Subcutaneous adipose tissue (tissue), 4 donors: ENCODE measurements around the gene MBD1. TPM values are rescaled to one million over a fixed set of nuclear protein-coding genes. Genes with fewer than 3 reads are reported as not detected.

ENCODE experiments used
- CTCF ChIP-seq: fragments of 450-650 bp; IDR thresholded peaks from one replicate; pipeline ENCODE4 v1.5.1; 2016; ENCODE audit warnings: low read depth, mild to moderate bottlenecking, control low read depth, antibody characterized with exemption, moderate library complexity
- total RNA-seq, 4 donors: library from RNA; depleted of rRNA; stranded (reverse); fragments of >200 nt; gene quantifications; one replicate each; pipeline ENCODE4 v1.1.0, GENCODE V29; 2016

MBD1 gene
- total RNA-seq, 4 donors from 2014 or later, result 42.6 to 71.0 (median 49.7) TPM

- no peak for TF ChIP-seq CTCF
Observed at GRCh38 chr18:50287441-50288347, 6.4 kb upstream of the MBD1 start, which contains the start of gene CXXC1. Gene CXXC1 (minus strand): TSS chr18:50287692. CDS start chr18:50287589, 103 bp downstream.

- no peak for TF ChIP-seq CTCF
Observed at GRCh38 chr18:50287028-50287440, 5.7 kb upstream of the MBD1 start.

DNA sequence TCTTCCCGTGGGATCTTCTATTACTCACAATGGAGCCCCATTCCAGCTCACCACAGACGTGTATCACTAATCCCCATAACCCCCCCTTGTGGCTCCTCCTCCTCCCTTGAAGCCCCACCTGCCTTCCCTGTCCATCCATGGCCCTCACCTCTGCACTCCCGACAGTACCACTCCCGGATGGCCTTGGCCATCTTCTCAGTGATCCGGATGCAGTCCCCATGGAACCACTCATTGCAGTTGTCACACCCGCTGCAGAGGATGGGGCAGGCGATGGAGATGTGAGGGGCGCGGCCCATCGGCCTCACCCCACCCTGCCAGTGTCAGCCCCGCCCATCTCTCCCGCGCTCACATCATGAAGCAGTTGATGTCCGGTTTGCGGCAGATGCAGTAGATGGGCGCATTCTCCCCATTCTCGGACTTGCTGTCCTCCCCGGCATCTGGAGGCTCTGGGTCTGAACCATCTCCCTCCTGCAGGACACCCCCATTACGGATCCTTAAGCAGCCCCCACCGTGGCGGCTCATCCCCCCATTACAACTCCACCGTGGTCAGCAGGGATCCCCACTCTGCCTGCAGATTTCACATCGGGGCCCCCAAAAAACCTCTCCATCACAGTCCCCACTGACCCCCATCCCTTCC, 5.2 kb upstream of the MBD1 start:
- TF ChIP-seq CTCF, result no peak

- no peak for TF ChIP-seq CTCF
Observed at GRCh38 chr18:50285631-50286321, 4.5 kb upstream of the MBD1 start.

- no peak for TF ChIP-seq CTCF
Observed at GRCh38 chr18:50285071-50285470, 3.7 kb upstream of the MBD1 start.

GRCh38 chr18:50284255-50284885, 3.0 kb upstream of the MBD1 start:
- no peak for TF ChIP-seq CTCF
